Measurements from ENCODE around the gene PPP2R1B. TPM values are rescaled to one million over a fixed set of nuclear protein-coding genes. Genes with fewer than 3 reads are reported as not detected.
"Not testable (repeated sequence)": the region's sequence is repeated elsewhere in the genome, so short reads cannot be mapped to it uniquely, and the experiment has no call there.

PPP2R1B gene
- total and polyA plus RNA-seq, 7 donors = 9.0 to 17.8 (median 14.9) TPM

DNA sequence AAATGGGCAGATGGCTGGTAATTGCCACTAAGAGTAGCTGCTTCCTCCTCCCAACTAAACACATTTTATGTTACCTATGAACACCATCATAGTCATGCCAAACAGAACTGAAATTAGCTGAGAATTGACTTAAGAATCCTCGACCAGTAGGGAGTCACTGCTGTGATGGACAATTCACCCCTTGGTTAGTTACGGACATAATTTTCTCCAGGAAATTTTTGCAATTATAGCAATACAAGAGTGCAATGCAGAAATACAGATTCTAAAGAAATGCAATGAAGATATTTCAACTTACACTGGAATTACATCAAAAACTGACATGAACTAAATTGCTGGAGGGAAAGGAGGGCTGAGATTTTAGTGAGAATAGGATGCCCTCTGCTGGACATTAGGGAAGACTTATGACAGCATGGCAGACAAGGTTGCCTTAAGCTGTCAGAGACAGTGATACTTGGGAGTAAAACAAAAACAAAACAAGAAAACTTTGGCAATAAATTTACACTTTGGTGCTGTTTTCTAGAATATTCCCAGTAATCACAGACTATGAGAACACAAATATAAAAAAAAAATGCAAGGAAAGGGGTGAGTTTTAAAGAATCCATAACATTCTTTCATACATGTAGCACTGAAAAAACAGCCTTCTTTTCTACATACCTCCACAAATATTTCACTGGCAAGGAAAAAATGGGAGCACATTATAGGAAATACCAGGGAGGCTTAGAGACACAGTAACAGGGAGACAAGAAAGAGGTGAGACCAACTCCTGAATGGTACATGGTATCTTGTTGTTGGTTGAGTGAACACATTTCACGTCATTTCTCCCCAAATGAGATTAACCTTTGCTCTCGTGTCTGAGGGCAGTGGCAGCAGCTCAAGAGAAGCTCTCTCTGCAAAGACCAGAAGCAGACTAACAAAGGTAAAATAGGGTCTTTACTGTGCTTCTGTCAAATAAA, 11.2 kb upstream of the PPP2R1B start:
- no peaks in the 10 kb centered on the region for H3K4me1 ChIP-seq
- WGBS, 2 donors = 60 to 75% methylated on average over 4 of the region's 4 CpGs
- intact Hi-C loops (cut with DNase I) = loop anchor here (1.0 to 5.0 kb wide), 4 partner anchors 65 to 212 kb away; partner anchors contain the start of gene SIK2
- no peak overlapping the region for H3K4me3 ChIP-seq
- DNase-seq = no peak
- no peaks in the 10 kb centered on the region for H3K27me3 ChIP-seq
- H3K36me3 ChIP-seq = no peaks in the 10 kb centered on the region
- H3K9me3 ChIP-seq = no peaks in the 10 kb centered on the region
- peak overlapping the region in 1 of 4 donors; percentile 6 for H3K27ac ChIP-seq
- TF ChIP-seq, protein P1, sequence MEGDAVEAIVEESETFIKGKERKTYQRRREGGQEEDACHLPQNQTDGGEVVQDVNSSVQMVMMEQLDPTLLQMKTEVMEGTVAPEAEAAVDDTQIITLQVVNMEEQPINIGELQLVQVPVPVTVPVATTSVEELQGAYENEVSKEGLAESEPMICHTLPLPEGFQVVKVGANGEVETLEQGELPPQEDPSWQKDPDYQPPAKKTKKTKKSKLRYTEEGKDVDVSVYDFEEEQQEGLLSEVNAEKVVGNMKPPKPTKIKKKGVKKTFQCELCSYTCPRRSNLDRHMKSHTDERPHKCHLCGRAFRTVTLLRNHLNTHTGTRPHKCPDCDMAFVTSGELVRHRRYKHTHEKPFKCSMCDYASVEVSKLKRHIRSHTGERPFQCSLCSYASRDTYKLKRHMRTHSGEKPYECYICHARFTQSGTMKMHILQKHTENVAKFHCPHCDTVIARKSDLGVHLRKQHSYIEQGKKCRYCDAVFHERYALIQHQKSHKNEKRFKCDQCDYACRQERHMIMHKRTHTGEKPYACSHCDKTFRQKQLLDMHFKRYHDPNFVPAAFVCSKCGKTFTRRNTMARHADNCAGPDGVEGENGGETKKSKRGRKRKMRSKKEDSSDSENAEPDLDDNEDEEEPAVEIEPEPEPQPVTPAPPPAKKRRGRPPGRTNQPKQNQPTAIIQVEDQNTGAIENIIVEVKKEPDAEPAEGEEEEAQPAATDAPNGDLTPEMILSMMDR (IDR thresholded peaks at IDR 0.05) = peak; percentile 69 to 83 (median 76)
- TF ChIP-seq POLR2A (IDR thresholded peaks at IDR 0.05) = no peak

DNA sequence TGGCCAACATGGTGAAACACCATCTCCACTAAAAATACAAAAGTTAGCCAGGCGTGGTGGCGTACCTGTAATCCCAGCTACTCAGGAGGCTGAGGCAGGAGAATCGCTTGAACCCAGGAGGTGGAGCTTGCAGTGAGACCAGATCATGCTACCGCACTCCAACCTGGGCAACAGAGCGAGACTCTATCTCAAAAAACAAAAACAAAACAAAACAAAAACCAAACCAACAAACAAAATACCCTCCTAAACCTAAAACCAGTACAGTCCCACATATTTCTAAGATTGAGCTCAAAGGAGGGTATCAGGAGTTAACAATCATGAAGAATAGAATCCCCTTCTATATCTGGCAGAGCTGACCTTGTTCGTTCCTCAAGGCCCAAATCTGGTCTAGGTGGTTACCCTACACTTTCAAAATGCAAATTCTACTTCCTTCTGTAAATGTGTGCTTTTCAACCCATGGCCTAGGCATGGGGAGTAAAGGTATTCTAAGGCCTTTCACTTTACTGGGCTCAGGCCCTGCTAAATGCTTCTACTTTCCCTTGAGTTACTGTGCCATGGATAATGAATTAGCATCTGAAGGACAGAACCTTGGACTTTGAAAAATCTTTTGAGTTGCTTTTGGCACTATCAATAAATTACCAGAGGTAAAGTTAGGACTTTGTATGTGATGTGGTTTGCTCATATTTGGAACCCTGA, 10.4 kb upstream of the PPP2R1B start:
- no peaks in the 10 kb centered on the region for H3K27me3 ChIP-seq
- H3K9me3 ChIP-seq = no peaks in the 10 kb centered on the region
- no peak overlapping the region for H3K4me3 ChIP-seq
- no peaks in the 10 kb centered on the region for H3K4me1 ChIP-seq
- peak overlapping the region in 1 of 4 donors; percentile 6 for H3K27ac ChIP-seq
- TF ChIP-seq EP300 (IDR thresholded peaks at IDR 0.05) = no peak
- TF ChIP-seq, protein P1 (IDR thresholded peaks at IDR 0.05) = no peak
- TF ChIP-seq POLR2AphosphoS5 (IDR thresholded peaks at IDR 0.05) = no peak
- no peak for TF ChIP-seq POLR2A (IDR thresholded peaks at IDR 0.05)
- WGBS, 2 donors = 80 to 90% methylated on average over 6 of the region's 6 CpGs
- no peaks in the 10 kb centered on the region for H3K36me3 ChIP-seq
- intact Hi-C loops (cut with DNase I) = loop anchor here (1.0 to 5.0 kb wide), 4 partner anchors 66 to 211 kb away; partner anchors contain the start of gene SIK2
- no peak for DNase-seq

DNA sequence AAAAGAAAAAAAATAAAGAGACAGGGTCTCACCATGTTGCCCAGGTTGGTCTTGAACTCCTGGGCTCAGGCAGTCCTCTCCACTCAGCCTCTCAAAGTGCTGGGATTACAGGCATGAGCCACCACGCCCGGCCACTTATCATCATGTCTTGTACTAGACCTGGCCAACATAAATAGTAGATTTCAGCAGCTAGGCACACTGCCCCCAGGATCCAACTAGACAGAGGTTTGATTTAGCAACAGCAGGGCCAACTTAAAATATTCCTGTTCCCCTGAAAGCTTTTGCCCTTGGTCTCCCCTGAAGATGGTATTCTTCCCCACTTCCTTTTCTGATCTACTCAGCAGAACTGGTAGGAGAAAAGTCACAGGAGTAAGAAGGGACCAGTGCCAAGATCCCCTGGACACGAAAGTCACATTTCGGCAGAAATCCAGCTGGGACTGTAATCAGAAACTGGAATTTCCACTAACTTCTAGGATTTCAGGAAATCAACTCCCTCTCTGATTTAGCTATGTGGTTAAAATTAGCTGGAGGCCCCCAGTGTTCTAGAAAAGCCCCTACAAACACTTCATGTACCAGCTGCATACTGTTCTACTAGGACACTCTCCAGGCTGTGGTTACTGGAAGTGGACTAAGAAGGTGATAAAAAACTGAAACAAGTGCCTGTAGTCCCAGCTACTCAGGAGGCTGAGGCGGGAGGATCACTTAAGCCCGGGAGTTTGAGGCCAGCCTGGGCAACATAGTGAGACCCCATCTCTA, 8.9 kb upstream of the PPP2R1B start:
- Histone ChIP-seq H3K4me3 (no peak overlapping the region), H3K27me3 (no peaks in the 10 kb centered on the region), H3K36me3 (no peaks in the 10 kb centered on the region), H3K4me1 (no peaks in the 10 kb centered on the region), H3K9me3 (no peaks in the 10 kb centered on the region), H3K27ac (peak overlapping the region in 2 of 4 donors; percentile 16 to 20)
- TF ChIP-seq POLR2A (IDR thresholded peaks at IDR 0.05) (no peak), EP300 (IDR thresholded peaks at IDR 0.05) (no peak), POLR2AphosphoS5 (IDR thresholded peaks at IDR 0.05) (no peak)
- TF ChIP-seq, protein P1 (IDR thresholded peaks at IDR 0.05) = no peak
- intact Hi-C loops (cut with DNase I) = loop anchor here (5.0 kb wide), 2 partner anchors 67 to 188 kb away; no protein-coding TSS in a partner anchor
- 71 to 76% methylated on average over 6 of the region's 6 CpGs for WGBS, 2 donors
- no peak for DNase-seq

DNA sequence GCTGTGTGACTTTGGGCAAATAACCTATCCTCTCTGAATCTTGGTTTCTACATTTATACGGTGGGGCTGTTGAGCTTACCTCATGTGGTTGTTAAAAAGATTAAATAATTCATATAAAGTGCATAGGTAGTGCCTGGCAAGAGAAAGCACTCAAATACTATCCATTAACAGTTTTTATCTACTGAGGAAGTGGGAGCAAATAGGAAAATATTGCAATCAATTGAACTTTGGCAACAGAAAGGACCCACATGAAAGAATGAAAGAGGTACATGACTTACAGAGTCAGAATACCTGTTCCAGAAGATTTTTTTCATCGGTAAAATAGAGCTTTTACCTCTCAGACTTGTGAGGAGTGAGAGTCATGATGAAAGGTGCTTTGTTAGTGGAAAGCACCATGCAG, 6.3 kb upstream of the PPP2R1B start:
- no peak for DNase-seq
- Histone ChIP-seq H3K27me3 (no peaks in the 10 kb centered on the region), H3K36me3 (no peaks in the 10 kb centered on the region), H3K4me3 (no peak overlapping the region), H3K4me1 (no peaks in the 10 kb centered on the region), H3K27ac (no peak overlapping the region), H3K9me3 (no peaks in the 10 kb centered on the region)
- WGBS, 2 donors = 89 to 94% methylated on average over 2 of the region's 2 CpGs
- intact Hi-C loops (cut with DNase I) = no loop called here
- no peak for TF ChIP-seq POLR2A (IDR thresholded peaks at IDR 0.05)
- no peak for TF ChIP-seq EP300 (IDR thresholded peaks at IDR 0.05)
- no peak for TF ChIP-seq POLR2AphosphoS5 (IDR thresholded peaks at IDR 0.05)
- TF ChIP-seq, protein P1 (IDR thresholded peaks at IDR 0.05) = no peak

- H3K4me3 ChIP-seq; H3K4me1 ChIP-seq; H3K9me3 ChIP-seq; H3K27ac ChIP-seq; DNase-seq; H3K27me3 ChIP-seq; H3K36me3 ChIP-seq; intact Hi-C loops (cut with DNase I): not testable (repeated sequence)
- WGBS, 2 donors = 95 to 97% methylated on average over 5 of the region's 5 CpGs
Measured at GRCh38 chr11:111771205-111771604, 5.0 kb upstream of the PPP2R1B start.
